GM19468 (cell line): ENCODE measurements around the gene COA3.

Source experiments
- ATAC-seq: cut with Tn5 transposase; IDR thresholded peaks from one replicate; pipeline ENCODE4 v1.9.1; 2021; ENCODE audit warnings: mild to moderate bottlenecking, moderate library complexity, moderate number of reproducible peaks; ENCODE audit not compliant: unreplicated experiment; ENCODE audit errors: extremely low read depth

The COA3 gene

DNA sequence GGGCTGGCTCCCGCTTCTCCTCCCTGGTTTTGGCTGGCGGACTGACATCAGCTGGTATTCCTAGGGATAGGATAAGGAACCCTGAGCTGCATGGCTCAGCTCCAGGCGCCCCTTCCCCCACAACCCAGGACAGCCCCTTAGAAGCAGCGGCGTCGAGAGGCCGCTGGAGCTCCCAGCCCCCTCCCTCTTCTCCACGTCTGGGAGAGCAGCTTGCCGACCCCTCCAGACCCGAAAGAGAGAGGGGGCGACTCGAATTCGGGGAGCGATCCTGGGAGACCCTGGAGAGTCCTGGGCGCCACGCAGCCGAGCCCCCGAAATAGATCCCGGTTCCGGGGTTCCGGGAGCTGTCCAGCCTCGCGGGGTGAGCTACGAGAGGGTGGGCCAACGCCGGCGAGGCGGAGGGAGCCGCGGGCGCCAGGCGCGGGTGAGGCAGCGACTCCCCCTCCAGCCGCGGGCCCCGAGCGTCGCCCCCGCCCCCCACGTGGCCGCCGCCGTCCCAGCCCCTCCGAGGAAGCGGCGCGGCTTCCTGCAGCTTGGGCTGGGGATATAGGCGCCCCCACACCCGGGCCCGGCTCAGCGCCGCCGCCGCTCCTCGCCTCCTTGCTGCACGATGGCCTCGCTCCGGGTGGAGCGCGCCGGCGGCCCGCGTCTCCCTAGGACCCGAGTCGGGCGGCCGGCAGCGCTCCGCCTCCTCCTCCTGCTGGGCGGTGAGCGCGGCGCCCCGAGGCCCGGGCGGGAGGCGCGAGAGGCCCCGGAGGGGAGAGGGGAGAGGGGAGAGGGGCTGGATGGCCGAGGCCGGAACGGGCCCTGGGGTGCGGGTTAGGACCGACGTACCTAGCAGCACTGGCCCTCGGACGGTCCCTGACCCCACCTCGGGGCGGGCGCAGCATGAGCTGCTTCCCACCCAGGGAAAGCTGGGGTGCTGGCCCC lies 37.6 kb downstream of the COA3 start, which contains the start of gene RAMP2:
Gene RAMP2 (plus strand): TSS at position 576 of the 930 bp plus-strand sequence. CDS start 35 bp downstream, at position 611.
- no peak for ATAC-seq

DNA sequence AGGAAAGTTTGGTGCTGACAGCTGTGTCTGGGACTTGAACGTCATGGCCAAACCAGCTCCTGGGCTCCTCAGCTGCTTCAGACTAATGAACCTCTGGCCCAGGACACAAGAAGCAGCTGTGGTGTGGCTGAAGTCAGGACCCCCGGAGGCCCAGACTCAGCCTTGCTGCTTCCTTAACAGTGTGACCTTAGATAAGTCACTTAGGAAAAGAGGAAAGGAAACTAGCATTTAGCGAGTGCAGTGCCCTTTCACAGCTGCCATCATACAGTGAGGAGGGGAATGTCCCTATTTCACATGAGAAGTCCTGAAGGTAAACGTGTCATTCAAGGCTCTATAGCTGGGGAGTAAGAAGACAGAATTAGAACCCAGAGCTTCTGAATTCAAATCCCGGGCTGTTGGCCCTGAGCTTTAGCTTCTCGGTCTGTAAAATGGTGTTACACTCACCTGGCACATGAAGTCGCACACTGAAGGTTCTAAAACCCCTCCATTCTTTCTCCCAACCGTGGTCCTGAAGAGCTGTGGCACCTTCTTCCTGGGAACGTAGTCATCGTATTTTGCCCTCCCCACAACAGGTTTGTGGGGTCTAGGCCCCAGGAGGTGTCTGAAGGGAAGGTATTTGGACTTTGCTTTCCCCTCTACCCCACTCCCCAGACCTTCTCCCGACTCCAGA lies 38.4 kb downstream of the COA3 start:
- no peak for ATAC-seq

DNA sequence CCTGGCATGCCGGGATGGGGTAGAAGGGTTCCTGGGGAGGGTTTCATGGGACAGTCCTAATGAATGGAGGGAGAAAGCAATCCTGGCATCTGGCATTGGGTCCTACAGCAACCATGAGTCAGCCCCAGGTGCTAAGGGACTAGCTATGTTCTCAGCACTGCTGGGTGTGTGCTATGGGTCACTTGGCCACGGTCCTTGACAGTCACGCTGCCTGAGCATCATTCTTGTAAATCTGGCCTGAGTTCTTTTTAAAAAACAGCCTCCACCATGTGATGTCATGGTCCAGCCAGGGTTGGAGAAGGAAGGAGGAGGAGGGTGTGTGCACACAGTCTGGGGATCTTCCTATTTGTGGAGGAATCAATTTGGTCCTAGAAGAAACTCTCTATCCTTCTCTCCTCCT lies 43.7 kb downstream of the COA3 start:
- no peak for ATAC-seq

DNA sequence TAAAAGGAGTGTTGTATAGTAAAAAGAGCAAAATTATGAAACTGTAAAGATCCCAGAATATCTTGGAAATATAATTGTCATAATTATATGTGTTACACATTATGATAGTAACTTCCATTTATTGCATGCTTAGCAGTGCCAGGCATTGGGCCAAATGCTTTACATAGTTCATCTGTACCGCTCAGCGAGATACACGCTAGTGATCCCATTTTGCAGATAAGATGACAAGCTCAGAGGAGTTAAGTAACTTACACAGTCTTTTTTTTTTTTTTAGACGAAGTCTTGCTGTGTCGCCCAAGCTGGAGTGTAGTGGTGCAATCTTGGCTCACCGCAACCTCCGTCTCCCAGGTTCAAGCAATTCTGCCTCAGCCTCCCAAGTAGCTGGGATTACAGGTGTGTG lies 46.9 kb downstream of the COA3 start:
- ATAC-seq, result no peak

DNA sequence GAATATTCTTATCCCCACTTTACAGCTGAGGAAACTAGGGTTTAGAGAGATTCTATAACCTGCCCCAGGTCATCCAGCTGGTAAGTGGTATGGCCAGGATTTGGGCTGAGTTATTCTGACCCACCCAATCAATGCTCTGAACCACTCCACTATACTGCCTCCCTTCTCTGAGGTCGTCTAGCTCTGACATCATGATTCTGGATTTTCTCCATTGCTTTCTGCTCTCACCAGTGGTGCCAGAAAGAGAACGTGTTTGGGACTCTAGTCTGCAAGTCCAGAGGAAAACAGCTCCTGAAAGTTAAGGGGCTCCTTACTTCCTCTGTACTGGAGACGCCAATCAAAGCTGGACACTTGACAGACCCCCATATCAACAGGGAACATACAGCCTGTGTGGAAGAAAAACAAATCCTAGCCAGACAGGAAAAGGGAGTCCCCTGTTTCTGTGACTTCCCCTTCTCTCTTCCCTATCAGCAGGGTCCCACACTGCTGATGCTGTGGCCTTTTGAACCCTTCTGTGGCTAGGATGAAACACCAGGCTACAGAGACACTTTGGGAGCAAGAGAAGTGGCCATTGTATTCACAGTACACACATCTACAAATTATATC lies 47.7 kb downstream of the COA3 start:
- ATAC-seq, result no peak

DNA sequence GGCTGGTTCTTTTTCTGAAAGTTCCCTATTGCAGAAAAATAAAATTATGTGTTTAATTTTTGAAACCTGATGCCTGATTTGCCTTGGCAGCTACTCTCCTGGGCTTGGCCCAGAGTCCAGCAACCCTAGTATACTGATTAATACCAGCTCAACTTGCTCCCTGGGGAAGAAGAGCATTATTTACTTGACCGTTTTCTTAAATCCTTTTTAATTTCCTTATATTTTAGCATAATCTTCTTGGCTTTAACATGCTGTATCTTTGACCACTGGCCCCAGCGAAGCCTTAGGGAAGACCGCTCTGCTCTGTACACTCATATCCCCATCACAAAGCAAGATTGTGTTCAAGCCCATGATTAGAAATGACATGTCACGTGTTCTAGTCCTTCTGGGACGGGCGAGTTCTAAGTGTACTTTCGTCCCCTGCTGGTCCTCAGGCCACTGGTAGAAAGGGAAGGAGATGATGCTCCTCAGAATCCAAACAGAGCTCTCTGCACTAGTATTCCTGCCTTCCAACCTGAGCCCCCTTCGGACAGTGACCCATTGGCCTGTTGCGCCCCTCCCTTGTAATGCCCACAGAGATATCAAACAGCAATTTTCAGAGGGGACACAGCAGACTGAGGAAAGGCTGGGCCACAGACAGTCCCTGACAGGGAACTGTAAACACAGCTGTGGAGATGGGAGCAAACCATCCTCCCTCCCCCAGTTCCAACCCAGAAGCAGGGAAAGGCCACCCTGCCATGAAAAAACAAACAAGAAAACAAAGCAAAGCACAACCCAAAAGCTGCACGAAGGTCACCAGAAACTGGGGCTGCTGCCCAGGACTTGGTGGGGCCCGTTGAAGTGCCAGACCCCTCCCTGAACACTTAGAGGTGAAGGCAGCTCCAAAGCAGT lies 49.4 kb downstream of the COA3 start:
- ATAC-seq, result no peak

DNA sequence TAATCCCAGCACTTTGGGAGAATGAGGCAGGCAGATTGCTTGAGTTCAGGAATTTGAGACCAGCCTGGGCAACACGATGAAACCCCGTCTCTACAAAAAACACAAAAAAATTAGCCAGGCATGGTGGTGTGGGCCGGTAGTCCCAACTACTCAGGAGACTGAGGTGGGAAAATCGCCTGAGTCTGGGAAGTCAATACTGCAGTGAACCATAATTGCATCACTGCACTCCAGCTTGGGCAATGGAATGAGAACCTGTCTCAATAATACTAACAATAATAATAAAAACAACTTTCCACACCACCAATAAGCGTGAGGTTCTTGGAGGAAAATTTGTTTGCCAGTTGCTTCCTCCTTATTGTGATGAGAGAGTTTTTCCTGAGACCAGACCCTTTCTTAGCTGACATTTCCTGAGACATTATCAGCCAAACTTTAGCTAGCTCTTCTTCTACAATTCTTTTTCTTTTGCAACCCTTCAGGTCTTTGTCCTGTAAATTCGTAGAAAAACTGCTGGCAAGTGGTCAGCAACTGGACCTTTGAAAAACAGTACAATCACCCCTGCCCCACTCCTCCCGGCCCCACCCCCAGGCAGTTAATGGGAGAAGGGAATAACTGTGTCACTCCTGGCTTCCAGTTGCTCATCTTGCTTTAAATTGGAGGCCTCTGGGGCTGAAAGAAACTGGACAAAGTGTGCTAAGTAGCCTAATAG lies 50.1 kb downstream of the COA3 start:
- ATAC-seq, result no peak
